GM15510 (cell line): ENCODE measurements around the gene KRTAP15-1.

ENCODE experiments used
- POLR2A ChIP-seq: IDR thresholded peaks from 3 replicates; pipeline ENCODE4 v1.6.1; 2011; ENCODE audit warnings: borderline replicate concordance; ENCODE audit not compliant: insufficient read length; ENCODE audit errors: extremely low read depth

The KRTAP15-1 gene

DNA sequence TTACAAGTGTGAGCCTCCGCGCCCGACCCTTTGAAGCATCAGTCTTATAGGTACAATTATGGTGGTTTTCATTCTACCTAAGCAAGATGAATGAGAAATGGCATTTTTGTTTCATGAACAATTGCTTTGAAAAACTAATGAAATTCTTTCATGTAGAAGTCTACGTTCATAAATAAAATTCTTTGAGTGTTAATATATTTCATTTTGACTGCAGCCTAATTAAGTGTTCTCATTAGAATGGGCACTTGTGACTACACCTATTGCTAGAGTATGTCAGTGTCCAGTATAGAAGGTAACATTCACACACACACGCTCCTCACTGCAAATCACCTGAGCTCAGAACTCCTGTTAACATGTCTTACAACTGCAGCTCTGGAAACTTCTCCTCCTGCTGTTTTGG lies at the start of gene KRTAP15-1:
TSS of gene KRTAP15-1 (plus strand) at position 301 of the 400 bp plus-strand sequence. CDS start at position 354, 53 bp downstream.
- TF ChIP-seq POLR2A: no peak

- no peak for TF ChIP-seq POLR2A
Measured at GRCh38 chr21:30391492-30392025, 48.5 kb upstream of the KRTAP15-1 start.

DNA sequence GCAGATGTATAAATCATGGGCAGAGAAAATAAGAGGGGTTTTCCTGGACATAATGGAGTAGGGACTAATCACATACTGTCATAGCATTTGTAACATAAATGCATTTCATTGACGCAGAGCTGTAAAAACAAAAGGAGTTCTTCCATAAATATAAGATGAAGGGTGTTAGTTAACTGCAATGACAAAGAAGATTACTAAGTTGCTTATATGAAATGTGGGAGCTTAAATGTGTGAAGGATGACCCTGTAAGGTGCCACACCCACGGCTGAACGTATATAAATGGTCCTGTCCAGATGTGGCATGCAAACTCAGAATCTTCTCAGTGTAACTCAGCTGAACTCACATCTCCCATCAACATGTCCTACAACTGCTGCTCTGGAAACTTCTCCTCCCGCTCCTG lies 44.3 kb upstream of the KRTAP15-1 start, which contains the start of gene KRTAP13-1:
TSS of gene KRTAP13-1 (plus strand) at position 301 of the 400 bp plus-strand sequence. CDS start at position 357, 56 bp downstream.
- TF ChIP-seq POLR2A: no peak

DNA sequence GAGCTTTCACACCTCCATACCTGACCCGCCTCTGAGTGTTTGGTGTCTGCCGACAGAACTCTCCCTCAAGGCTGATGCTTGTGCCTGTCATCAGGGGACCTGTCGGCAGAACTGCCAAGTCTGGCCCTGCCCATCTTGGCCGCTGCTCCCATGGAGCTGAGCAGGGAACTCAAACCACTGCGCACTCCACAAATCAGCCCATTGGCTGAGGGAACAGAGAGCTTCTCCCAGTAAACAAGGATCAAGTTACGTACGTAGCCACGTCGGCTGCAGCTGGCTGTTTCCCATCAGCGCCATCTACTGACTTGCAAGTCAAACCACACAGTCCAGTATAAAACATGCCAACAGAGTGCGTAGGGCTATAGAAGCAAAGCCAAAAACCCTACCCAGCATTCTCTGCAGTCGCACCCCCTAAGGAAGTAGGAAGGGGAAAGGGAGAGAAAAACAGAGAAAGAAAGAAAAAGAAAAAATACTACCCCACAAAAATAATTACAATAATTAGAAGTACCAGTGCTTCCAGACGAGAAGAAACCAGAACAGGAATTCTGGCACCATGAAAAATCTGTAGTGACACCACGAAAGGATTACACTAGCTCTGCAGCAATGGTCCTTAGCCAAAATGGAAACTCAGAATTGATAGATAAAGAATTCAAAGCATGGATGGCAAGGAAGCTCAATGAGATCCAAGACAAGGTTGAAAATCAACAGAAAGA lies 31.1 kb upstream of the KRTAP15-1 start:
- TF ChIP-seq POLR2A: no peak

DNA sequence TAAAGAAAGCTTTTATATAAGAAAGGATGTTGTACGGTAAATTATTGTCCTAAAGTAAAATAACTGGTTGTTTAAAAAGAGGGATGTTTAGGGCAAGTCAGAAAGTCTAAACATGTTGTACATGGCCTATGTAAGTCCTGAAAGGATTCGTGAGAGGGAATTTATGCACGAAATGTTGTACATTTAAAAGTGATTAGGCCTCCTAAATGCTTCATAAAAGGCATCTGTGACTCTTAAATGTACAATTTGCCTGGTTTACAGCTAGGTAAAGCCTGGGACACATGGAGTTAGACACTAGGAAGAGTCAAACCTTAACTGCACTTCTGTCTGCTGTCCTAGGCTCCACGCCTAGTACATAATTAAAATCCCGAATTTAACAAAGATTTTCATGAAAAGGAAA lies 24.1 kb upstream of the KRTAP15-1 start:
- no peak for TF ChIP-seq POLR2A

DNA sequence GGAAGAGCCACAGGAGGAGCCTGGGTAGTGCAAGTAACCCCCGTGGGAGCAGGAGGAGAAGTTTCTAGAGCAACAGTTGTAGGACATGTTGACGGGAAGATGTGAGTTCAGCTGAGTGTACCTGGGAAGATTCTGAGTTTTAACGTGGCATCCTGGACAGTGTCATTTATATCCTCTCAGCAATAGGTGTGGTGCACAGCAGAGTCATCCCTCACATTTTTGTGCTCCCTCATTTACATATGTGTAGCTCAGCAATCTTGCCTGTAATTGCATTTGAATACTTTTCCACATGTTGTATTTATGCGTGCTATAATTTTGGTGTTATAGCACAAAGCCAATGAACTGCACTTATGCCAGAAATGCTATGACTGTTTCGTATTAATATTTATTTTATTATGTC lies 14.2 kb upstream of the KRTAP15-1 start, which contains the start of gene KRTAP13-3:
TSS of gene KRTAP13-3 (minus strand) at position 101 of the 400 bp plus-strand sequence. CDS start at position 87, 14 bp downstream.
- no peak for TF ChIP-seq POLR2A

DNA sequence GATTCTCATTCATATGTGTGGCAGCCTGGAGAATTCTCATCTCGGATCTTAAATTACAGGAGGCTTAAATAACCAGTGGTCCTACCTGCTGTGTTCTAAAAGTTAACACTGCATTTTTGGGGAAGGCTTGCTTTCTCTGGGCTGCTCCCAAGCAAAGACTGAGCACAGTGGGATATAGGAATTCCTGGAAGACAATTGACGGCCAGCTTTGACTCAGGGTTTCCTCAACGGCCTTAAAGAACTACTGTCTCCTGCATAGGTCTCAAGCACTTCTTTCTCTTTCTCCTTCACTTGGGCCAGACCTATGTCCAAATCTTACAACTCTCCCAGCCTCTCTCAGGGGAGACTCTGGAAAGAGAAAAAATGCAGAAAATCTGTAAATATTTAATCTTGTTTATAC lies 13.3 kb upstream of the KRTAP15-1 start:
- TF ChIP-seq POLR2A: no peak

GRCh38 chr21:30430170-30430655 lies 9.9 kb upstream of the KRTAP15-1 start, which contains the start of gene KRTAP13-4:
TSS of gene KRTAP13-4 (plus strand) at chr21:30430220. CDS start at chr21:30430276, 56 bp downstream.
- no peak for TF ChIP-seq POLR2A

DNA sequence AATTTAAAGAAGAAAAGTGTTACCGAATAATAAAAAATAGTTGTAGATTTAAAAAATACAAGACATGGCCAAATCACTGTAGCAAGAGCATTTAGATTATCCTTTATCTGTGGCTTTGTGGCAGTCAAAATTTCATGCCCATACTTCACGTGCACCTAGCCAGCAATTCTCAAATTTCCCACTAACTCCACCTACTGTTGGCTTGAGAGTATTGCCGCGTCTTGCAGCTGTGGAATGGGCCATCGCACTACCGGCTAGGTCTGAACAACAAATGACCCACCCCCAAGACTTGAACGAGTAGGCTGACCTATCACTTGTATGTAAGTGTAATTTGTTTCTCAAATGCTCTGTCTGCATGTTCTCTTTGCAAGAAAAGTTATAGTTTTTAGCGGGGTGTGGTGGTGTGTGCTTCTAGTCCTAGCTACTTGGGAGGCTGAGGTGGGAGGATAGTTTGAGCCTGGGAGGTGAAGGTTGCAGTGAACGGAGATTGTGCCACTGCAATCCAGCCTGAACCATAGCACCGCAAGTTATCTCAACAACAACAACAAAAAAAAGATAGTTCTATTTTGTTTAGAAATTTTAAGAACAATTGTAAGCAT lies 5.9 kb upstream of the KRTAP15-1 start:
- no peak for TF ChIP-seq POLR2A

DNA sequence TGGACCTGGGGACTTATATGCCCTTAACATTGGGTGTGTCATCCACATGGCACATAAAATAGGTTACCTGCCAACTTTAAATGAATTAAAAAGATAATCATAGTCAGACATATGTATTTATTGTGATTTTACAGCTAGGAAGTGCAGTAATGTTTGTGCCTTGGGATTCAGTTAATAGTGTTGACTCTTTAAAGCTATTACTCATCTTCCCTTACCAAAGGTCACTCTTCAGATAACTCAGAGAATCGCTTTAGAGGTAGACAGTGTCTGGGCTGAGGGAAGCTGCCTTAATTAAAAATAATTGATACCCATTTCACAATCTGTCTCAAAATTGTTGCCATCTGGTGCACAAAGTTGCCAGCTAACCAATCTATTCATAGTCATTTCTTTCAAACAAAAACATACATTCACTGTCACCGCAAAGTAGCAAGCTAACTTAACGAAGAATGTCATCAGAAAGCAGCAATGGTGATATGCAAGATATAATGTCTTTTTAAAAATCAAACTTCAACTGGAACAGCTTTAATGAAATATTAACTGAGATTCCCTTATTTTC lies 3.0 kb upstream of the KRTAP15-1 start:
- TF ChIP-seq POLR2A: no peak

GRCh38 chr21:30443226-30443625 lies 3.2 kb downstream of the KRTAP15-1 start:
- no peak for TF ChIP-seq POLR2A

DNA sequence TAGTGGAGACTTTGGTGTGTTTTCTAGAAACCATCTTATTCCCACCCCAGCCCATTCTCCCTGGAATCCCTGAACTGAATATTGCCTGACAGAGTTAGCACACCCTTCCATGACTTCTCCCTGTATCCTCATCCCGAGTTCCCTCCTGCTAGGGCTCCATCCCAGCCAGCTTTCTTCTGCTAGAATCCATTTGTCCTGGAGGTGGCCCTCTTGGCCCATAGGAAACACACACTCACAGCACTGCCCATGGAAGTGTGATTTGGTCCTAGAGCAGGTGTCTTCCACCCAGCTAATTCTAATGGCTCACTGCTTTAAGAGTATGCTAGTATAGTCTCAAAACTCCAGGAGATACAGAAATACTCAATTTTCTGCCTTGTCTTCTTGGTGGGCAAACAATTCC lies 4.1 kb downstream of the KRTAP15-1 start:
- no peak for TF ChIP-seq POLR2A

DNA sequence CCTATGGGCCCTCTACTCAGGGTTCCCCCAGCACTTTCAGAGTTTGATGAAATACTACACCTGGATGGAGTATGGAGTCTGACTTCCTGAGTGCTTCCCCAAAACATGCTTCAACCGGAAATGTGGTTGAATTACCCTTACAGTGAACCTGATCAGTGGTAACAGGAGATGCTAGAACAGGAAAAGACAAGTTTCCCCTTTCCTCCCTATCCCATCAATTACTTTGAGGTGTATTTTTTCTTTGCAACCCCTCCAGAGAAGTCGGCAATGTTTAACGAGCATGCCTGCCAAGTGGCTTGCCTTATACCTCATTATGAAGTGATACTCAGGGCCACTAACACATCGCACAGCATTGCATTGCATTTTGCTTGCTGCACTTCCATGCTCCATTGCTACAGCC lies 7.0 kb downstream of the KRTAP15-1 start:
- TF ChIP-seq POLR2A: no peak

DNA sequence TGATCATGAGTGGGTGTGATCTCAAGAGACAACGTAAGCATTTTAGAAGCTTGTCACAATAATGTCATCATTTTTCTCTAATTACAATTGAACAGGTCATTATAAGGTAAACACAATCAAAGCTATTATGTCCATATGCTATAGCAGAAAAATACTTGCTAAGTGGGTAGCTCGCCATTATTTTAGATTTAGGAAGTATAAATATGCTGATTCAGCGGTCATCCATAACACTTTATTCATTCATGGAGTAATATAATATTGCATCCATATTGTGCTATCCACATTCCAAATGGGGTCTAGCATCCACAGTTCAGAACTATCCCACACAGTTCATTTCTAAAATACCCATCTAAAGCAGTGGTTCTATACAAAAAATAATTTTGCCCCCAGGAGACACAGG lies 8.4 kb downstream of the KRTAP15-1 start:
- TF ChIP-seq POLR2A: no peak

DNA sequence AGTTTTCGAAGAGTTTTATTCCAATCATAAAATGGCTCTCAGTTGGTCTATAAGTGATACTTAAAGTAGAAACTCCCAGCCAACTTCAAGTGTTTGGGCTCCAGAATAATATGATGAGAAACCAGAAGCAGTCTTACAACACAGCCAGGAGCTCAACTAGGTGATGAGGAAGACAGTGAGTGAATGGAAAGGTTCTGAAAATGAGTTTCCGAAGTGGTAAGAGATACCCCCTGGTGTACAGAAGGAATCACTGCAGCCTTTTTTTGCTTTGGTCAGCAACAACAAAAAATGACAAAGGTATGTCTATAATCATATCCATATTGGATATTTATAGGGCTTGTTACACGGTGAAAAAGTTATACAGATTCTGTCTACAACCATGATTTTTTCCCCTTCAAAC lies 23.6 kb downstream of the KRTAP15-1 start:
- TF ChIP-seq POLR2A: no peak
